HG02943 (cell line): ENCODE measurements around the gene CXXC1.
"Not testable (repeated sequence)": the region's sequence is repeated elsewhere in the genome, so short reads cannot be mapped to it uniquely, and the experiment has no call there.

Experiments used
- ATAC-seq: cut with Tn5 transposase; IDR thresholded peaks from one replicate; pipeline ENCODE4 v1.9.1; 2021; ENCODE audit warnings: mild to moderate bottlenecking, low read depth, moderate library complexity; ENCODE audit not compliant: unreplicated experiment

Gene CXXC1

GRCh38 chr18:50276452-50276851, 11.0 kb downstream of the CXXC1 start:
- ATAC-seq: no peak

GRCh38 chr18:50275503-50276036, 11.9 kb downstream of the CXXC1 start:
- ATAC-seq: no peak

GRCh38 chr18:50274941-50275340, 12.6 kb downstream of the CXXC1 start:
- no peak for ATAC-seq

GRCh38 chr18:50274044-50274442, 13.4 kb downstream of the CXXC1 start:
- ATAC-seq: no peak

- ATAC-seq: no peak
Measured at GRCh38 chr18:50273203-50274043, 14.1 kb downstream of the CXXC1 start.

- ATAC-seq: no peak
Measured at GRCh38 chr18:50272568-50272967, 14.9 kb downstream of the CXXC1 start.

- peak; percentile 87 for ATAC-seq
Measured at GRCh38 chr18:50268022-50268747, 19.3 kb downstream of the CXXC1 start.

- ATAC-seq: peak; percentile 67
Measured at GRCh38 chr18:50266248-50266704, 21.2 kb downstream of the CXXC1 start, which contains the start of gene CFAP53. Gene CFAP53 (minus strand): TSS chr18:50266495. CDS start chr18:50266404, 91 bp downstream.

GRCh38 chr18:50262977-50263376, 24.5 kb downstream of the CXXC1 start:
- no peak for ATAC-seq

GRCh38 chr18:50250935-50251334, 36.6 kb downstream of the CXXC1 start:
- no peak for ATAC-seq

- no peak for ATAC-seq
Measured at GRCh38 chr18:50249576-50249975, 37.9 kb downstream of the CXXC1 start.

GRCh38 chr18:50247561-50247960, 39.9 kb downstream of the CXXC1 start:
- ATAC-seq: no peak

GRCh38 chr18:50241768-50242167, 45.7 kb downstream of the CXXC1 start:
- not testable (repeated sequence) for ATAC-seq

GRCh38 chr18:50240080-50240563, 47.4 kb downstream of the CXXC1 start:
- ATAC-seq: no peak

- no peak for ATAC-seq
Measured at GRCh38 chr18:50232419-50232818, 55.1 kb downstream of the CXXC1 start.
